DND-41 (cell line): ENCODE data around the gene MINK1.

ENCODE experiments used
- ATAC-seq: fragments of 200-7000 bp; cut with Tn5 transposase; 3 replicates; pipeline ENCODE4 v1.9.1; 2021; ENCODE audit warnings: low read depth; ENCODE audit not compliant: insufficient read depth
- DNase-seq: peaks from one replicate; pipeline ENCODE4 v3.0.0-alpha.2; 2020
- H2AFZ ChIP-seq: 2 replicates; pipeline ENCODE4 v1.6.0; 2012; ENCODE audit warnings: low read depth, low read length
- H3K27ac ChIP-seq: 2 replicates; pipeline ENCODE4 v1.5.1; 2012; ENCODE audit warnings: low read length, inconsistent platforms
- H3K27me3 ChIP-seq: fragments of 200-600 bp; sonication (generic); 2 replicates; pipeline ENCODE4 v1.6.0; 2012; ENCODE audit warnings: low read length, mild to moderate bottlenecking, inconsistent platforms; ENCODE audit not compliant: insufficient read depth, poor library complexity
- H3K36me3 ChIP-seq: 2 replicates; pipeline ENCODE4 v1.5.1; 2012; ENCODE audit warnings: low read length, inconsistent platforms; ENCODE audit not compliant: insufficient read depth
- H3K4me1 ChIP-seq: 2 replicates; pipeline ENCODE4 v1.5.1; 2012; ENCODE audit warnings: mild to moderate bottlenecking, low read length; ENCODE audit not compliant: insufficient read depth
- H3K4me2 ChIP-seq: 2 replicates; pipeline ENCODE4 v1.6.0; 2012; ENCODE audit warnings: mild to moderate bottlenecking, moderate library complexity, low read length, inconsistent platforms; ENCODE audit not compliant: insufficient read depth
- H3K4me3 ChIP-seq, 2 experiments: fragments of 200-600 bp in 1 of 2; shearing (Covaris generic) in 1 of 2; 2 replicates each; pipeline ENCODE4 v1.5.1; 2012 to 2016; ENCODE audit warnings: inconsistent platforms in 2 of 2, low read length in 2 of 2, mild to moderate bottlenecking in 2 of 2, low read depth in 1 of 2, moderate library complexity in 1 of 2
- H3K79me2 ChIP-seq: 2 replicates; pipeline ENCODE4 v1.6.0; 2012; ENCODE audit warnings: low read length, inconsistent platforms; ENCODE audit not compliant: insufficient read depth
- H3K9ac ChIP-seq: 2 replicates; pipeline ENCODE4 v1.6.0; 2012; ENCODE audit warnings: low read depth, mild to moderate bottlenecking, inconsistent platforms, low read length, moderate library complexity
- H3K9me3 ChIP-seq: 2 replicates; pipeline ENCODE4 v1.5.1; 2012; ENCODE audit warnings: low read length, moderate library complexity, mild to moderate bottlenecking, inconsistent platforms; ENCODE audit not compliant: insufficient read depth, severe bottlenecking
- H4K20me1 ChIP-seq: 2 replicates; pipeline ENCODE4 v1.6.0; 2012; ENCODE audit warnings: low read length; ENCODE audit not compliant: insufficient read depth
- EZH2 ChIP-seq: IDR thresholded peaks from 3 replicates; pipeline ENCODE4 v1.6.1; 2012; ENCODE audit warnings: borderline replicate concordance, low read depth, mild to moderate bottlenecking, moderate library complexity, low read length, inconsistent platforms; ENCODE audit not compliant: severe bottlenecking
- TF ChIP-seq, protein P1 (sequence below): IDR thresholded peaks from 2 replicates; pipeline ENCODE4 v1.5.1; 2012; ENCODE audit warnings: borderline replicate concordance, low read length, moderate library complexity, mild to moderate bottlenecking; ENCODE audit not compliant: poor library complexity, severe bottlenecking; ENCODE audit errors: extremely low read depth

Gene MINK1

GRCh38 chr17:4892499-4893221, 59.5 kb downstream of the MINK1 start:
- Histone ChIP-seq H3K4me3 (no peak overlapping the region), H3K9me3 (no peaks in the 10 kb centered on the region), H3K9ac (no peak overlapping the region), H3K4me1 (no peaks in the 10 kb centered on the region), H3K27me3 (no peaks in the 10 kb centered on the region), H4K20me1 (peaks cover 11% of the 10 kb centered on the region; the same call in 1 of the 2 replicates), H3K79me2 (no peaks in the 10 kb centered on the region), H3K4me2 (no peak overlapping the region), H3K36me3 (peaks cover 85% of the 10 kb centered on the region), H2AFZ (no peak overlapping the region), H3K27ac (no peak overlapping the region)
- TF ChIP-seq, protein P1, sequence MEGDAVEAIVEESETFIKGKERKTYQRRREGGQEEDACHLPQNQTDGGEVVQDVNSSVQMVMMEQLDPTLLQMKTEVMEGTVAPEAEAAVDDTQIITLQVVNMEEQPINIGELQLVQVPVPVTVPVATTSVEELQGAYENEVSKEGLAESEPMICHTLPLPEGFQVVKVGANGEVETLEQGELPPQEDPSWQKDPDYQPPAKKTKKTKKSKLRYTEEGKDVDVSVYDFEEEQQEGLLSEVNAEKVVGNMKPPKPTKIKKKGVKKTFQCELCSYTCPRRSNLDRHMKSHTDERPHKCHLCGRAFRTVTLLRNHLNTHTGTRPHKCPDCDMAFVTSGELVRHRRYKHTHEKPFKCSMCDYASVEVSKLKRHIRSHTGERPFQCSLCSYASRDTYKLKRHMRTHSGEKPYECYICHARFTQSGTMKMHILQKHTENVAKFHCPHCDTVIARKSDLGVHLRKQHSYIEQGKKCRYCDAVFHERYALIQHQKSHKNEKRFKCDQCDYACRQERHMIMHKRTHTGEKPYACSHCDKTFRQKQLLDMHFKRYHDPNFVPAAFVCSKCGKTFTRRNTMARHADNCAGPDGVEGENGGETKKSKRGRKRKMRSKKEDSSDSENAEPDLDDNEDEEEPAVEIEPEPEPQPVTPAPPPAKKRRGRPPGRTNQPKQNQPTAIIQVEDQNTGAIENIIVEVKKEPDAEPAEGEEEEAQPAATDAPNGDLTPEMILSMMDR, result no peak
- TF ChIP-seq EZH2, result no peak
- ATAC-seq, result no peak
- no peak for DNase-seq

DNA sequence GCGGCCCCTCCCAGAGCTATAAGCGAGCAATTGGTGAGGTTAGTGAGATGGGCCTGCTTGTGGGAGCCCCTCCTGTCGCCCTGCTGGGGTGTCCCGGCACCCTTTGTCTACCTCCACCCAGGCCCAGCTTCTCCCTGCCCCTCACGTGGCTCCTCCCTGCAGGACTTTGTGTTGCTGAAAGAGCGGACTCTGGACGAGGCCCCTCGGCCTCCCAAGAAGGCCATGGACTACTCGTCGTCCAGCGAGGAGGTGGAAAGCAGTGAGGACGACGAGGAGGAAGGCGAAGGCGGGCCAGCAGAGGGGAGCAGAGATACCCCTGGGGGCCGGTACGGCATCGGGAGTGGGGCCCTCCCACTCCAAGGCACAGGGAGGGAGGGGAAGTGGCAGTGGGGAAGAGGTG, 60.1 kb downstream of the MINK1 start:
- ATAC-seq, result no peak
- H3K79me2 ChIP-seq, result no peaks in the 10 kb centered on the region
- no peak overlapping the region for H3K4me2 ChIP-seq
- no peak for DNase-seq
- no peaks in the 10 kb centered on the region for H3K9me3 ChIP-seq
- no peaks in the 10 kb centered on the region for H3K4me1 ChIP-seq
- TF ChIP-seq, protein P1, result no peak
- TF ChIP-seq EZH2, result no peak
- H3K9ac ChIP-seq, result no peak overlapping the region
- no peak overlapping the region for H3K4me3 ChIP-seq
- H3K27ac ChIP-seq, result no peak overlapping the region
- H4K20me1 ChIP-seq, result peaks cover 11% of the 10 kb centered on the region; the same call in 1 of the 2 replicates
- H2AFZ ChIP-seq, result no peak overlapping the region
- H3K36me3 ChIP-seq, result peaks cover 80% of the 10 kb centered on the region
- H3K27me3 ChIP-seq, result no peaks in the 10 kb centered on the region

DNA sequence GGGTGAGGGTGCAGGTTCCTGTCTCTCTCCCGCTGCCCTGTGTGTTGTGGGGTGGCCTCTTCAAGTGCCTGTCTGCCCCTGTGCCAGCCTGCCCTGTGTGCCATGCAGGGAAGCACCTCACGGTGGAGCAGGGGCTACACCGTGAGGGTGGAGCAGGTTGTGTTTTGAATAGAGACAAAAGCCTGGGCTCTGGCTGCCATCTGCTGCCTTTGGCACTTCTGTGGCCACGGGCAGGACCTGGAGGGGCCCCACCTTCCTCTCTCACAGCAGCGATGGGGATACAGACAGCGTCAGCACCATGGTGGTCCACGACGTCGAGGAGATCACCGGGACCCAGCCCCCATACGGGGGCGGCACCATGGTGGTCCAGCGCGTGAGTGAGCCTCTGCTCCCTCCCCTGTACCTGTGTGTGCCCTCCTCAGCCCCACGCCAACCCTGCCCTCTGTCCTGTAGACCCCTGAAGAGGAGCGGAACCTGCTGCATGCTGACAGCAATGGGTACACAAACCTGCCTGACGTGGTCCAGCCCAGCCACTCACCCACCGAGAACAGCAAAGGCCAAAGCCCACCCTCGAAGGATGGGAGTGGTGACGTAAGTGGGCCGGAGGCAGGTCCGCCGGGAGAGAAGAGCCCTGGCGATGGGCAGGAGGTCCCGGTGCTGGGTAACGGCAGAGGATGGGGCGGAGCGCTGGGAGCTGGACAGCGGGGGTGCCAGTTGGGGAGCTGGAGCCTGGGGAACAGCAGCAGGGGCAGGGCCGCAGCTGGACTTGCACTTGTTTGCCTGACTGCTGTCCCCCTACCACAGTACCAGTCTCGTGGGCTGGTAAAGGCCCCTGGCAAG, 60.8 kb downstream of the MINK1 start:
- Histone ChIP-seq H2AFZ (no peak overlapping the region), H3K4me1 (no peaks in the 10 kb centered on the region), H3K4me3 (no peak overlapping the region), H3K36me3 (peaks cover 78% of the 10 kb centered on the region), H3K9me3 (no peaks in the 10 kb centered on the region), H3K4me2 (no peak overlapping the region), H3K27ac (no peak overlapping the region), H3K9ac (no peak overlapping the region), H3K27me3 (no peaks in the 10 kb centered on the region), H3K79me2 (no peaks in the 10 kb centered on the region), H4K20me1 (peaks cover 11% of the 10 kb centered on the region; the same call in 1 of the 2 replicates)
- no peak for TF ChIP-seq EZH2
- TF ChIP-seq, protein P1, result no peak
- no peak for ATAC-seq
- no peak for DNase-seq
